ENCODE measurements around the gene WNT1. TPM values are rescaled to one million over a fixed set of nuclear protein-coding genes. Genes with fewer than 3 reads are reported as not detected.

The WNT1 gene
- total and polyA plus RNA-seq, 7 experiments from 2014 or later: 0.24 to 1.5 (median 0.43) TPM; not detected in 2

DNA sequence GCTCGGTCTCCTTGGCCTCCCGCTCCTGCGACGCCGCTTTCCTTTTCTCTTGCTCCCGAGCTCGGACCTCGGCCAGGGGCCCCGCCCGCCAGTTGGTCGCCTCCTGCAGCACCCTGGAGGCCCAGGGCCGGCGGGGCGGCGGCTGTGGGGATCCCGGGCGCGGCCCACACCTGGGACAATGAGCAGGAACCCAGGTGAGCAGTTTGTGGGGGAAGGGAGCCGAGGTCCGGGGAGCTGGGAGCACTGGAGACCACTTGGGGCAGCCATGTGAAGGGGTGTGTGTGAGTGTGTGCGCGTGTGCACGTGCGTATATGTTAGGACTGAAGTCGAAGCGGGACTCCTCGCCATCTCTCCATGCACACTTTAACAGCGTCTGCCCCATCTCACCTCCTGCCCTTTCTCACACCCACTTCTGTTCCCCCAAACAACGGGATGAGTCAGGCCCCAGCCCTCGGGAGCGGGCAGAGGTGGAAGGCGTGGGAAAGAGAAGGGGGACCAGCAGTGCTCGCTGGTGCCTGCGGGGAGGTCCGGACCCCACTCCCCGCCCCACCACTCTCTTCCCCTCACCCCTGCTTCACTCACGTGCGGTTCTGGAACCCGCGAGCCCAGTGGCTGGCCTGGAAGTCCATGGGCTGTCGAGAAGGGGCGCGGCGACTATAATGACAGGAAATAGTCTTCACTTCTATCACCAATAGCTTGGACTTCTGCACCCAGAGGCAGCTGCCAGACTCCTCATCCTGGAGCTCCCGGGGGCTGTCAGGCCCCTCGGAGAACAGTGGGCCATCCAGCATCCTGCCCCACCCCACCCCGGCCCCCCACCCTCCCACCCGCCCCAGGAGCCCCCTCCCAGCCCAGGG lies 20.6 kb downstream of the WNT1 start:
- H3K27ac ChIP-seq (ENCODE audit: low read depth, low read length): no peak overlapping the region
- H3K27me3 ChIP-seq (ENCODE audit: control insufficient read depth in 2 of 2, insufficient read depth in 2 of 2, low read length in 2 of 2): peaks cover 0 to 32% of the 10 kb centered on the region in 2 donors
- H3K4me1 Mint-ChIP-seq: peaks cover 24 to 44% (median 33%) of the 10 kb centered on the region in 7 donors
- peak overlapping the region; percentile 56 for H3K4me3 ChIP-seq (ENCODE audit: low read length)
- peaks cover 11 to 31% (median 24%) of the 10 kb centered on the region in 5 donors for H3K36me3 Mint-ChIP-seq
- ChIA-PET POLR2A (interaction anchor here (0.7 kb wide), 1 partner anchor 22 kb away, joined by 4 read pairs; no protein-coding TSS in a partner anchor), CTCF (interaction anchor here (0.6 kb wide), 1 partner anchor 68 kb away, joined by 5 read pairs; no protein-coding TSS in a partner anchor)
- peak in 2 of 9 donors; percentile 19 to 53 for DNase-seq
- H3K36me3 ChIP-seq (ENCODE audit: control insufficient read depth in 2 of 3, insufficient read depth in 3 of 3, low read length in 3 of 3): peaks cover 0 to 28% (median 5%) of the 10 kb centered on the region in 3 experiments
- H3K9me3 Mint-ChIP-seq: peaks cover 0 to 3% (median 0%) of the 10 kb centered on the region in 11 donors
- H3K4me3 Mint-ChIP-seq: peak overlapping the region; percentile 61 to 80 (median 72)
- peaks cover 57 to 62% (median 58%) of the 10 kb centered on the region in 5 donors for H3K27me3 Mint-ChIP-seq
- H3K4me1 ChIP-seq (ENCODE audit: control insufficient read depth in 2 of 2, insufficient read depth in 2 of 2, low read length in 2 of 2): peaks cover 13 to 26% of the 10 kb centered on the region in 2 donors
- peak; percentile 14 for ATAC-seq
- H3K9me3 ChIP-seq (ENCODE audit: control insufficient read depth in 2 of 3, low read length in 3 of 3): no peaks in the 10 kb centered on the region
- H3K27ac Mint-ChIP-seq: no peak overlapping the region
- intact Hi-C loops (cut with micrococcal nuclease): no loop called here

- DNase-seq: peak in 8 of 9 donors; percentile 31 to 52 (median 42)
- peaks cover 0 to 36% (median 9%) of the 10 kb centered on the region in 3 experiments for H3K36me3 ChIP-seq (ENCODE audit: control insufficient read depth in 2 of 3, insufficient read depth in 3 of 3, low read length in 3 of 3)
- peaks cover 13 to 26% of the 10 kb centered on the region in 2 donors for H3K4me1 ChIP-seq (ENCODE audit: control insufficient read depth in 2 of 2, insufficient read depth in 2 of 2, low read length in 2 of 2)
- ChIA-PET CTCF (interaction anchor here (0.6 to 1.7 kb wide), 2 partner anchors 16 to 67 kb away, joined by 4 to 5 read pairs; no protein-coding TSS in a partner anchor), POLR2A (interaction anchor here (0.6 to 1.0 kb wide), 2 partner anchors 10 to 132 kb away, joined by 3 to 5 read pairs; partner anchors contain the start of gene TUBA1B)
- Mint-ChIP-seq H3K4me1 (peaks cover 24 to 44% (median 33%) of the 10 kb centered on the region in 7 donors), H3K4me3 (peak within 1 kb of the TSS; percentile 62 to 80 (median 72)), H3K36me3 (peaks cover 15 to 37% (median 28%) of the 10 kb centered on the region in 5 donors), H3K27ac (peak within 1 kb of the TSS in 1 of 9 donors; percentile 83), H3K9me3 (peaks cover 0 to 3% (median 0%) of the 10 kb centered on the region in 11 donors), H3K27me3 (peaks cover 48 to 54% (median 50%) of the 10 kb centered on the region in 5 donors)
- H3K27me3 ChIP-seq (ENCODE audit: control insufficient read depth in 2 of 2, insufficient read depth in 2 of 2, low read length in 2 of 2): peaks cover 0 to 32% of the 10 kb centered on the region in 2 donors
- peak; percentile 55 for ATAC-seq
- H3K9me3 ChIP-seq (ENCODE audit: control insufficient read depth in 2 of 3, low read length in 3 of 3): no peaks in the 10 kb centered on the region
- intact Hi-C loops (cut with micrococcal nuclease): no loop called here
- H3K4me3 ChIP-seq (ENCODE audit: low read length): peak within 1 kb of the TSS; percentile 56
- no peak within 1 kb of the TSS for H3K27ac ChIP-seq (ENCODE audit: low read depth, low read length)
Observed at GRCh38 chr12:48999371-49000131, 21.4 kb downstream of the WNT1 start, which contains the start of gene DDN. TSS of gene DDN (minus strand) at chr12:48999375. CDS start at chr12:48999287, 88 bp downstream.

DNA sequence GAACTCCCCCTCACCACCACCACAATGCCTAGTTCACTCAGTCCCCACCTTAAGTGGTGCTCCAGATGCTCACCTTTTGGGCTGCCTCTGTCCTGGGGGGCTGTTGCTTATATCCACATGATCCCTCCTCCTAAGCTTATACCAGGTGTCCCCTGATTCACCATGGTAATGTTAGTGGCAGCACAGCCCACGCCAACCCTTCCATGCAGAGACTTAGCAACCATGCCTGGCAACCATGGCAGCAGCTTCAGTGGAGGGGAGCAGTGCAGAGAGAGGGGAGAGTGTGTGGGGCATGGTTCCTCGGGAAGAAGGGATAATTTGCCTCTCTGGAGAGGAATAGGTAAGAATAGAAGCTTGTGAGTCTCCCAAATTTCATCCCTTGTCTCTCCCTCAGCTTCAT lies 22.2 kb downstream of the WNT1 start:
- peak overlapping the region in 6 of 10 donors; percentile 7 to 80 (median 62) for H3K4me3 Mint-ChIP-seq

DNA sequence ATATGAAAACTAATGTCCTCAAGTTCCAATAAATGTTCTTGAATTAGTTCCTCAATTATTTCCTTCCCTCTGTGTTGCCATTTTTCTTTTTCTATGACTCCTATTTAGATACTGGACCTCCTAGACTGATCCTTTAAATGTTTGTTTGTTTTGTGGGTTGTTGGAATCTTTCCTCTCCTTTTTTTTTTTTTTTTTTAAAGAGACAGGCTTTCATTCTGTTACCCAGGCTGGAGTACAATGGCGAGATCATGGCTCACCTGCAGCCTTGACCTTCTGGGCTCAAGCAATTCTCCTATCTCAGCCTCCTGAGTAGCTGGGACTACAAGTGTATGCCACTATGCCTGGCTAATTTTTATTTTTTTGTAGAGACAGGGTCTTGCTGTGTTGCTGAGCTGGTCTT lies 30.8 kb downstream of the WNT1 start:
- no peaks in the 10 kb centered on the region for H3K27me3 ChIP-seq (ENCODE audit: control insufficient read depth in 2 of 2, insufficient read depth in 2 of 2, low read length in 2 of 2)
- peaks cover 0 to 7% (median 0%) of the 10 kb centered on the region in 7 donors for H3K4me1 Mint-ChIP-seq
- H3K9me3 Mint-ChIP-seq: no peaks in the 10 kb centered on the region
- CTCF ChIA-PET: no interaction called here
- no peaks in the 10 kb centered on the region for H3K4me1 ChIP-seq (ENCODE audit: control insufficient read depth in 2 of 2, insufficient read depth in 2 of 2, low read length in 2 of 2)
- no peak overlapping the region for H3K4me3 ChIP-seq (ENCODE audit: low read length)
- DNase-seq (no peak), ATAC-seq (no peak)
- intact Hi-C loops (cut with micrococcal nuclease): no loop called here
- peaks cover 10 to 67% (median 26%) of the 10 kb centered on the region in 3 experiments for H3K36me3 ChIP-seq (ENCODE audit: control insufficient read depth in 2 of 3, insufficient read depth in 3 of 3, low read length in 3 of 3)
- H3K27ac ChIP-seq (ENCODE audit: low read depth, low read length): no peak overlapping the region
- no peak overlapping the region for H3K27ac Mint-ChIP-seq
- POLR2A ChIA-PET: interaction anchor here (0.6 to 1.4 kb wide), 3 partner anchors 9 to 951 kb away, joined by 3 to 5 read pairs (median 3); no protein-coding TSS in a partner anchor
- H3K27me3 Mint-ChIP-seq: peaks cover 0 to 7% (median 0%) of the 10 kb centered on the region in 5 donors
- H3K36me3 Mint-ChIP-seq: peaks cover 15 to 72% (median 53%) of the 10 kb centered on the region in 5 donors
- no peaks in the 10 kb centered on the region for H3K9me3 ChIP-seq (ENCODE audit: control insufficient read depth in 2 of 3, low read length in 3 of 3)
- H3K4me3 Mint-ChIP-seq: no peak overlapping the region

More for the DNA sequence above, 22.2 kb downstream of the WNT1 start:
- no peak for ATAC-seq
- Histone ChIP-seq H3K4me1 (ENCODE audit: control insufficient read depth in 2 of 2, insufficient read depth in 2 of 2, low read length in 2 of 2) (peaks cover 13 to 23% of the 10 kb centered on the region in 2 donors), H3K9me3 (ENCODE audit: control insufficient read depth in 2 of 3, low read length in 3 of 3) (no peaks in the 10 kb centered on the region), H3K27me3 (ENCODE audit: control insufficient read depth in 2 of 2, insufficient read depth in 2 of 2, low read length in 2 of 2) (peaks cover 0 to 27% of the 10 kb centered on the region in 2 donors), H3K36me3 (ENCODE audit: control insufficient read depth in 2 of 3, insufficient read depth in 3 of 3, low read length in 3 of 3) (peaks cover 3 to 44% (median 10%) of the 10 kb centered on the region in 3 experiments), H3K27ac (ENCODE audit: low read depth, low read length) (no peak overlapping the region), H3K4me3 (ENCODE audit: low read length) (no peak overlapping the region)
- ChIA-PET CTCF (interaction anchor here (1.7 kb wide), 2 partner anchors 12 to 17 kb away, joined by 4 to 6 read pairs; no protein-coding TSS in a partner anchor), POLR2A (interaction anchor here (0.6 to 1.0 kb wide), 2 partner anchors 9 to 17 kb away, joined by 4 to 5 read pairs; no protein-coding TSS in a partner anchor)
- H3K27ac Mint-ChIP-seq: no peak overlapping the region
- peaks cover 21 to 45% (median 36%) of the 10 kb centered on the region in 5 donors for H3K36me3 Mint-ChIP-seq
- peaks cover 19 to 40% (median 30%) of the 10 kb centered on the region in 7 donors for H3K4me1 Mint-ChIP-seq
- intact Hi-C loops (cut with micrococcal nuclease): no loop called here
- peaks cover 0 to 3% (median 0%) of the 10 kb centered on the region in 11 donors for H3K9me3 Mint-ChIP-seq
- no peak for DNase-seq
- peaks cover 42 to 49% (median 46%) of the 10 kb centered on the region in 5 donors for H3K27me3 Mint-ChIP-seq

DNA sequence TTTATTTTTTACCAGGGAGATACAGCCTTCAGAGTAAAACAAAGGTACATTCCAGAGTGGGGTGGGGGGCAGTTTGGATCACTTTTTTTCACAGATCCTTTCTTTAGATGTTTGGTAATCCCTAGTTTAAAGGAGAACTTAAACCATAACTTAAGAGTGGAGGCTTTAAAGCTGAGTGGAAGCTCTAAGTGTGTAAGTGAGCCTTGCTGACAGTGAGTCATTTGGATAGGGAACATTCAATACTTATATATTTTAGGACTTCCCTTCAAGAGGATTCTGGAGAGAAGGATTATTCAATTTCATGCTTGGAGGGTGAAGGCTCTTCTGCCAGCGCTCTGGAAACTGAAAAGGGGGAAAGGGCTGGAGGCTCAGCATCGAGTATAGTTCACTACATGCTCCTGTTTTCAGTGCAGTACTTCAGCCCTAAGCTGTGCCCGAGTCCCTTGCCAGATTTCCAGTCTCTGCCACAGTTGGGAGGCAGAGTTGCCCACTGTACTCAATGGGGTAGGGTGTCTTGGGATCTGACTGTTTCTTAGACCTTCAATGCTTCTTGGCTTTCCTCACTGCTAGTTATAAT lies 32.1 kb downstream of the WNT1 start:
- ATAC-seq (no peak), DNase-seq (no peak)
- H3K36me3 ChIP-seq (ENCODE audit: control insufficient read depth in 2 of 3, insufficient read depth in 3 of 3, low read length in 3 of 3): peaks cover 5 to 54% (median 25%) of the 10 kb centered on the region in 3 experiments
- intact Hi-C loops (cut with micrococcal nuclease): no loop called here
- Mint-ChIP-seq H3K4me1 (peaks cover 4 to 10% (median 7%) of the 10 kb centered on the region in 7 donors), H3K36me3 (peaks cover 8 to 62% (median 43%) of the 10 kb centered on the region in 5 donors), H3K9me3 (no peaks in the 10 kb centered on the region), H3K4me3 (no peak overlapping the region), H3K27me3 (peaks cover 0 to 3% (median 0%) of the 10 kb centered on the region in 5 donors), H3K27ac (no peak overlapping the region)
- CTCF ChIA-PET: interaction anchor here (0.7 kb wide), 1 partner anchor 81 kb away, joined by 5 read pairs; no protein-coding TSS in a partner anchor
- H3K4me1 ChIP-seq (ENCODE audit: control insufficient read depth in 2 of 2, insufficient read depth in 2 of 2, low read length in 2 of 2): no peaks in the 10 kb centered on the region
- H3K27ac ChIP-seq (ENCODE audit: low read depth, low read length): no peak overlapping the region
- POLR2A ChIA-PET: interaction anchor here (0.7 to 1.4 kb wide), 2 partner anchors 9 to 10 kb away, joined by 3 to 5 read pairs; no protein-coding TSS in a partner anchor
- no peaks in the 10 kb centered on the region for H3K9me3 ChIP-seq (ENCODE audit: control insufficient read depth in 2 of 3, low read length in 3 of 3)
- H3K27me3 ChIP-seq (ENCODE audit: control insufficient read depth in 2 of 2, insufficient read depth in 2 of 2, low read length in 2 of 2): no peaks in the 10 kb centered on the region
- H3K4me3 ChIP-seq (ENCODE audit: low read length): no peak overlapping the region
